SJSA1 (cell line): ENCODE data around the gene PCAT7. TPM values are rescaled to one million over a fixed set of nuclear protein-coding genes. Genes with fewer than 3 reads are reported as not detected.

Source experiments
- DNase-seq, 2 experiments: peaks; one replicate each; pipeline ENCODE4 v3.0.0-alpha.2; 2015 to 2020; ENCODE audit warnings: low spot score in 2 of 2, low read depth in 1 of 2
- H3K27ac ChIP-seq: fragments of 250-450 bp; sonication (Bioruptor Pico); 2 replicates; pipeline ENCODE4 v1.5.1; 2020; ENCODE audit warnings: mild to moderate bottlenecking, moderate library complexity
- H3K27me3 ChIP-seq: fragments of 250-450 bp; sonication (Bioruptor Pico); replicated peaks from 2 replicates; pipeline ENCODE4 v1.5.1; 2020; ENCODE audit warnings: mild to moderate bottlenecking, moderate library complexity
- H3K36me3 ChIP-seq: fragments of 250-450 bp; sonication (Bioruptor Pico); 2 replicates; pipeline ENCODE4 v1.5.1; 2020; ENCODE audit warnings: mild to moderate bottlenecking
- H3K4me1 ChIP-seq: fragments of 250-450 bp; sonication (Bioruptor Pico); replicated peaks from 2 replicates; pipeline ENCODE4 v1.6.1; 2021; ENCODE audit warnings: mild to moderate bottlenecking
- H3K4me3 ChIP-seq: fragments of 250-450 bp; sonication (Bioruptor Pico); 2 replicates; pipeline ENCODE4 v1.5.1; 2020; ENCODE audit warnings: mild to moderate bottlenecking
- H3K9me3 ChIP-seq: fragments of 250-450 bp; sonication (Bioruptor Pico); replicated peaks from 2 replicates; pipeline ENCODE4 v1.5.1; 2020; ENCODE audit warnings: mild to moderate bottlenecking
- total RNA-seq: library from RNA; depleted of rRNA; stranded (reverse); fragments of >200 nt; shearing (Covaris generic); gene quantifications from 2 replicates; pipeline ENCODE4 v1.2.3, GENCODE V29; 2014; rRNA removed

Gene PCAT7
- total RNA-seq, 1 experiment from 2014 or later = 0.82 TPM

DNA sequence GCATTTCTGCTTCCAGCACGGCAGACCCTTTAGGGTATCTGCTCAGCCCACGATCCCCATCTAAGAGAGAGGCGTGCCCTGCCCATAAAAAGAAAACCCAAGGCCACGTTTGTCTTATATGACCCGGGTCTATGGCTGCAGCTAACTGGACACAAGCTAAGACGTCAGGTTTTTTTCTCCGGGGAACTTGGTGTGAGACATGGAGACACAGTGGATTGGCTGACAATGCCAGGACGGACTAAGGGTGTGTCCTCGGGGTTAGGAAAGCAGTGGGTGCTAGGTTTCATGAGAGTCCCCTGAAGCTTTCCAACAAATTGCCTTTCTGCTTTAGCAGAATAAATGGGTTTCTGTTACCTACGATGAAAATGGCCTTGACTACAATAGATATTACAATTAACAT, 45.8 kb downstream of the PCAT7 start:
- Histone ChIP-seq H3K4me3 (no peak overlapping the region), H3K9me3 (no peaks in the 10 kb centered on the region), H3K36me3 (no peaks in the 10 kb centered on the region), H3K4me1 (no peaks in the 10 kb centered on the region), H3K27me3 (peaks cover 3% of the 10 kb centered on the region; the same call in 1 of the 2 replicates), H3K27ac (no peak overlapping the region)
- no peak for DNase-seq

DNA sequence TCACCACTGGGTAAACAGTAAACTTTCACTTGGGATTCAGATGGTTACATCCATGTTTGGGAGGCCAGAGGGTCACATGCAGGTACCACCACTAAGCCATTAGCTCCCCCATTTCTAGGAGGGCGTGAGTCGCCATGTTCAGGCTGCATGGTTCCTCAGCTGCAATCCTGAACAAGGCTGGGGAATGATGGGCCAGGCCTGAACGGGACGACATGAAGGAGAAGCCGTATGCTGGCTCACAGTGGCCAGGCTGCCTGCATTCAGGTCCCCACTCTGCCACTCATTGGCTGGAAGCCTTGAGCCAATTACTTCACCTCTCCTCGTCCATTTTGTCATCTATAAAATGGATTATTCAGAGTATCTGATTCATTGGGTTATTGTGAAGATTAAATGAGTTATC, 47.8 kb downstream of the PCAT7 start:
- Histone ChIP-seq H3K27me3 (0 out of 2 replicates have a peak, but pooled peaks cover 3% of the 10 kb centered on the region), H3K36me3 (no peaks in the 10 kb centered on the region), H3K4me3 (no peak overlapping the region), H3K4me1 (no peaks in the 10 kb centered on the region), H3K27ac (no peak overlapping the region), H3K9me3 (no peaks in the 10 kb centered on the region)
- no peak for DNase-seq

DNA sequence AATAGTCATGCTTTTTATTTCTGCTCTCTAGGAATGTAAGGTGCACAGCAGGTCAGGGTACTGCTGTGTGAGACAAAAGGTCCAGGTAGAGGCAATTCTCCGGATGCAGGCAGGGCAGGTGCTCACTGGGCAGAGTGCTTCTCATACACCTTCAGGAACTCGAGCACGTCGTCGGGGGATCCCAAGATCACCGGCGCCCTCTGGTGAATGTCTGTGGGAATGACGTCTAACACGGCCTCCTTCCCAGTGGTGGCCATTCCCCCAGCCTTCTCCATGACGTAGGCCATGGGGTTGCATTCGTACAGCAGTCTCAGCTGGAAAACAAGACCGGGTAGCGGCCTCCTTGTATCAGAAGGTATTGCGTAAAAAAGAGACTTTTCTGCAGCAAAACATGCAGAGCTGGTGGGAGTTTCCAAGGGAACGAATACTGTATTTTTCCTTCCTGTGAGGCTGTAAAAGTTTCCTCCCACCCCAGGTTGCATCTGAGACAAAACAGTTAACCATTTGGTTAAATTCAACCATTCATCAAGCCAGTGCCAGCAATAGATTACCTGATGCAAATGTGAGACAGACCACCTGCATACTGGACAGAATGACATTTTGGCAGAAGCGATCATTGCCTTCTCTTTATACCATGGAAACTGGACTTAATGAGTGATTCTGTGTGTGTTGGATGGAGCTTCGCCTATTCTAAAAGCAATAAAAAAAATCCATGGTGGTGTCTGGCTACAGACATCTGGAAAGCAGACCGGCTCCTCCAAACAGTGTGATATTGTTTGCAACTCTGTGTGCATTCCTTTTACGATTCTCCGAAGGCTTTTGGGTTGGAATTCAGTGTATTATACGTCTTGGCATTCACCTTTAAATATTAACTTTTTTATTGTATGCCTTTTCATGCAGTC, 48.6 kb downstream of the PCAT7 start:
- no peaks in the 10 kb centered on the region for H3K36me3 ChIP-seq
- H3K4me1 ChIP-seq = no peaks in the 10 kb centered on the region
- 0 out of 2 replicates have a peak, but pooled peaks cover 3% of the 10 kb centered on the region for H3K27me3 ChIP-seq
- H3K27ac ChIP-seq = no peak overlapping the region
- no peaks in the 10 kb centered on the region for H3K9me3 ChIP-seq
- no peak overlapping the region for H3K4me3 ChIP-seq
- DNase-seq = peak; percentile 38 to 62

DNA sequence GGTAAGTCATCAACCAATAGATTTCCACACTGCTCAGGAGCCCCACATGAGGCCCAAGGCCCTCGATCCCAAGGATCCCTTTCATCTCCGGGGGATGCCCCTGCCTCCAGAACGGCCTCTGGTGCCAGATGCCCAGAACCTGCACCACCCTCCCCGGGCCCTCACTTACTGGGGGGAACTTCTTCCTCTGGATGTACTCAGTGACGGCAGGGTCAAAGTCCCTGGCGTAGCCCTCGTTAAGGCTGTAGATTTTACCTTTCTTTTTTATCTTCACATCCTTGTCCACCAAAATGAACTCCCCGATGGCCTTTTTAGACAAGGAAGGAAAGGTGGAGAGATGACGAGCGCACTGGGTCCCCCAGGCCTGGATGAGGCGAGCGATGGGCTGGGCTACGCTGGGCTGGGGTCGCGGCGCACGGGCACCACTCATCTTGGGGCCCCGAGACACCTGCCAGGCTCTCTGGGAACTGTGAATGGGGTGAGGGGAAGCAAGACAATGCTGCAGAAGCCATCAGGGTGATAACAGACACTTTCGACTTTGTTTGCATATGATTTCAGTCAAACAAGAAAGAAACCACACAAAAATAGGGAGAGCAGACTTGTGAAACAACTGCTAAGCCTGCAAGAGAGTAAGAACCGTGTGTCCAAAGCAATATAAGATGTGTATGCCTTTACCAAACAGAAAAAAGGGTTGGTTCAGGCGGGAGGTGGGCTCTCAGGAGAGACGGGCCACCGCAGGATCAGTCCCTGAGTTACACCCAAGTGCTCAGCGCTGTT, 52.0 kb downstream of the PCAT7 start:
- Histone ChIP-seq H3K36me3 (no peaks in the 10 kb centered on the region), H3K9me3 (no peaks in the 10 kb centered on the region), H3K27me3 (0 out of 2 replicates have a peak, but pooled peaks cover 3% of the 10 kb centered on the region), H3K4me3 (no peak overlapping the region), H3K27ac (no peak overlapping the region), H3K4me1 (no peaks in the 10 kb centered on the region)
- DNase-seq = no peak

DNA sequence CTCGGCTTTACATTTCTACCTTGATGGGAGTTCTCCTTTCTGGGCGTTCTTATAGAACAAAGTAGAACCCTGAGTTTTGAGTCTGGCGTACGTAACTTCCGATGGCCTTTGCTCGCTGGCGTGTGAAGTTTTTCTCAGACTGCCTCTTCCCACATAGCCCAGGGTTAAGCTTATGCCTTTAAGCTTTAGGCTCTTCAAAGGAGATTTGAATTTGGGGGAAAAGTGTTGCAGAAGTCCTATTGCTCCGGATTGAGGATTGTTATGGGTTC, 52.5 kb downstream of the PCAT7 start:
- Histone ChIP-seq H3K27ac (no peak overlapping the region), H3K27me3 (0 out of 2 replicates have a peak, but pooled peaks cover 3% of the 10 kb centered on the region)
- no peak for DNase-seq

DNA sequence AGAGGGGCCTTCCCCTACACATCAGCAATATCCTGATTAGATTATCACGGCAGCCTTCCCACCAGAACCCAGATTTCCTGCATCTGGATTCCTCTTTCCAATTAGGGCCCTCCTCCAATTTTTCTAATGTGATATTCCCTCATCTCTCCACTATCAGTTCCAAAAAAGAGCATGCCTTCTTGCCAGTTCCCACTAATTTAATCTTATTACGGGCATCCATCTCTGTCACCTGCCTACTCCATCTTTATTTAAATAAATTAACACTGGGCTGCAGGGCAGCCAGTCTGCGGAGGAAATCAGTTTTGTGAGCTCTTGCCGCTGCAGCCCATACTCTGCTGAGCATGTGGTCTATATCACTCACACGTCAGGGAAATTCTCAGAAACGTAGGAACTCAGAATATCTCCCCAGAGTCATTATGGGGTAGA, 55.3 kb downstream of the PCAT7 start:
- H3K36me3 ChIP-seq = no peaks in the 10 kb centered on the region
- DNase-seq = no peak
- no peaks in the 10 kb centered on the region for H3K27me3 ChIP-seq
- no peak overlapping the region for H3K27ac ChIP-seq
- no peak overlapping the region for H3K4me3 ChIP-seq
- H3K9me3 ChIP-seq = no peaks in the 10 kb centered on the region
- H3K4me1 ChIP-seq = no peaks in the 10 kb centered on the region

More for the DNA sequence above, 52.5 kb downstream of the PCAT7 start:
- H3K36me3 ChIP-seq = no peaks in the 10 kb centered on the region
- H3K9me3 ChIP-seq = no peaks in the 10 kb centered on the region
- H3K4me3 ChIP-seq = no peak overlapping the region
- no peaks in the 10 kb centered on the region for H3K4me1 ChIP-seq

DNA sequence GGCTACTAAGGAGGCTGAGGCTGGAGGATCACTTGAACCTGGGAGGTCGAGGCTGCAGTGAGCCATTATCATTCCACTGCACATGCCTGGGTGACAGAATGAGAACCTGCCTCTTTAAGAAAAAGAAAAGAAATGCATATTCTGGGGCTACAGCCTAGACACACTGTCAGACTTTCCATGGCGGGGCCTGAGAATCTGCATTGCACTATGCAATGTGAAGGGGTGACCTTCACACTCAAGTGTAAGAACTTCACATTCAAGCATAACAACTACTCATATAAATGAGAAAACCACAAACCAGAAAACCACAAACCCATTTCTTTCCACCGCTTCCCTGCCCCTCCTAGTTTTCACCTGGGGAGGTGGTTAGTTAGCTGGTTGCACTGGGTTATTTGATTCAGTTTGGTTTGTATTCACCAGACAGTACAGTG, 56.8 kb downstream of the PCAT7 start:
- H3K27me3 ChIP-seq = no peaks in the 10 kb centered on the region
- no peak for DNase-seq
- H3K27ac ChIP-seq = no peak overlapping the region

DNA sequence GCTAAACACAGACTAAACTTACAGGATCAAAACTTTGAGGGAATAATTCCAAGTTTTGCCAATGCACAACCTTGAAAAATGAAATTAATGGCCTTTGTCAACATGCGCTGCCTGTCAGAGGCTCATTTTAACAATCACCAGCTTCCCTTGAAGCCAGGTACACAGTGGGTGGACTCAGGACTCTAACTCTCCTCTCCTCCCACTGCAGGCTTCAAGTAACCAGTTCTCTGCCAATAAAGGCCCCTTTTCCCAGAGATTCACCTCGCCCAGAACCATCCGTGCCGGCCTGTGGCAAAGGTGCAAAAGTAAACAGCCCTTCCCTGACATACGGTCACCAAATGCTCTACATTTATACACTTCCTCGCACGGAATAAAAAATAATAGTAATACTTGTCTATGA, 57.2 kb downstream of the PCAT7 start:
- Histone ChIP-seq H3K4me3 (no peak overlapping the region), H3K27me3 (no peaks in the 10 kb centered on the region), H3K27ac (no peak overlapping the region), H3K9me3 (no peaks in the 10 kb centered on the region), H3K4me1 (no peaks in the 10 kb centered on the region), H3K36me3 (no peaks in the 10 kb centered on the region)
- DNase-seq = no peak

More for the DNA sequence above, 56.8 kb downstream of the PCAT7 start:
- Histone ChIP-seq H3K4me1 (no peaks in the 10 kb centered on the region), H3K9me3 (no peaks in the 10 kb centered on the region), H3K36me3 (no peaks in the 10 kb centered on the region), H3K4me3 (no peak overlapping the region)

DNA sequence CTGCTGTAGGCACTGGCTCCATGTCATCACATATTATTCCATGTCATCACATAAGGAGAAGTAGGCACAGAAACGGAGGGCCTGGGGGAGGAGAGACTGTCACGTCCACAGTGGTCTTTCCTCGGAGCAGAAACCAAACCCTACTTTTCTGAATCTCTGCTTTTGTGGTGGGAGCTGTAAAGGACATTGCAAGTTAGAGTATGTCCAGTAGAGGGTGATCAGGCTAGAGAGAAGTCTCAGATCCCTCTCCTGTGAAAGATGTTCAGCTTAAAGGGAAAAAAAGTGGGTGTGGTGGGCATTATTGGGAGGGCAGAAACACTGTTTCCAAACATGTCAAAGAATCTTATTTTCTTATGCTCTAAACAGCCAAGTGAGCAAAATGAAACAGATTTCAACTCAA, 58.1 kb downstream of the PCAT7 start:
- Histone ChIP-seq H3K36me3 (no peaks in the 10 kb centered on the region), H3K4me3 (no peak overlapping the region), H3K4me1 (no peaks in the 10 kb centered on the region), H3K27ac (no peak overlapping the region), H3K27me3 (no peaks in the 10 kb centered on the region), H3K9me3 (no peaks in the 10 kb centered on the region)
- no peak for DNase-seq

DNA sequence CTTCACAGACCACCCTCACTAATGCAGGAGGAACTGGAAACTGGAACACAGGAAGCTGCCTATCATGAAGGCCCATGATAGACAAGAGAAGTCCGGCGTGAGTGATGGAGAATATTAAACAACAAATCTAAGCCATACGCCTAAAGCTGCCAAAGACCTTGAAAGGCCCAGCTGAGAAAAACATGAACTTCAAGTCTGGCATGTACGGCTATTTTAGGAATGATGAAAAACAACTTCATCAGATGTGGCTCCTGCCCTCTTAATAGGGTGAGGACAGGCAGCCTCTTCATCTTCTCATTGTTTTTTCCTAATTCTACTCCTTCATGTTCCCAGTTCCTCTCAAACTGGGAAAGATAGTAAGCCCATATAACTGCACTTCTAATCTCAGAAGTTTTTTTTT, 64.1 kb downstream of the PCAT7 start:
- Histone ChIP-seq H3K27me3 (no peaks in the 10 kb centered on the region), H3K4me3 (no peak overlapping the region), H3K4me1 (no peaks in the 10 kb centered on the region), H3K9me3 (no peaks in the 10 kb centered on the region), H3K27ac (no peak overlapping the region), H3K36me3 (no peaks in the 10 kb centered on the region)
- DNase-seq = no peak

Other genes starting within 250 kb of the PCAT7 start
- gene NUTM2F, start 226.4 kb upstream of the PCAT7 start, total RNA-seq = not detected in 2 replicates
- not detected in 2 replicates for gene FBP2, start 38.7 kb downstream of the PCAT7 start, total RNA-seq
- gene FBP1, start 84.4 kb downstream of the PCAT7 start, total RNA-seq = not detected in 2 replicates
- gene AOPEP, start 171.6 kb downstream of the PCAT7 start, total RNA-seq = 28.6 and 39.6 TPM in 2 replicates